H9 (cell line): ENCODE data around the gene PPFIBP1. TPM values are rescaled to one million over a fixed set of nuclear protein-coding genes. Genes with fewer than 3 reads are reported as not detected.
A peak's percentile ranks its signal among the peaks of the same experiment; 100 is the strongest.

Source experiments
- DNase-seq: peaks from one replicate; pipeline ENCODE4 v3.0.0-alpha.2; 2017
- H2AFZ ChIP-seq: one replicate; pipeline ENCODE4 v1.6.1; 2013; ENCODE audit warnings: mild to moderate bottlenecking, low read length, control low read depth, moderate library complexity
- H2AK5ac ChIP-seq: 2 replicates; pipeline ENCODE4 v1.6.1; 2013; ENCODE audit warnings: low read length, control low read depth, mixed read lengths; ENCODE audit not compliant: insufficient read length
- H2BK120ac ChIP-seq: one replicate; pipeline ENCODE4 v1.6.1; 2013; ENCODE audit warnings: low read depth, mild to moderate bottlenecking, low read length, control low read depth, inconsistent platforms; ENCODE audit not compliant: poor library complexity, severe bottlenecking
- H2BK12ac ChIP-seq: 2 replicates; pipeline ENCODE4 v1.6.1; 2013; ENCODE audit warnings: low read length, control low read depth, mixed read lengths, low read depth; ENCODE audit not compliant: insufficient read length
- H2BK15ac ChIP-seq: 2 replicates; pipeline ENCODE4 v1.6.1; 2013; ENCODE audit warnings: low read depth, low read length, control low read depth
- H2BK20ac ChIP-seq: one replicate; pipeline ENCODE4 v1.6.1; 2013; ENCODE audit warnings: low read depth, mild to moderate bottlenecking, low read length, control low read depth, inconsistent platforms; ENCODE audit not compliant: poor library complexity, severe bottlenecking
- H2BK5ac ChIP-seq: 2 replicates; pipeline ENCODE4 v1.6.1; 2013; ENCODE audit warnings: low read length, control low read depth, mixed read lengths; ENCODE audit not compliant: insufficient read length
- H3K14ac ChIP-seq: 2 replicates; pipeline ENCODE4 v1.6.1; 2013; ENCODE audit warnings: low read length, control low read depth; ENCODE audit not compliant: insufficient read depth
- H3K18ac ChIP-seq: 2 replicates; pipeline ENCODE4 v1.6.1; 2013; ENCODE audit warnings: low read depth, mild to moderate bottlenecking, mixed read lengths, low read length, control low read depth; ENCODE audit not compliant: insufficient read length
- H3K23ac ChIP-seq: 2 replicates; pipeline ENCODE4 v1.6.1; 2013; ENCODE audit warnings: low read length, control low read depth, mixed read lengths, low read depth; ENCODE audit not compliant: insufficient read length
- H3K23me2 ChIP-seq: 2 replicates; pipeline ENCODE4 v1.6.1; 2013; ENCODE audit warnings: low read depth, mild to moderate bottlenecking, mixed read lengths, low read length, control low read depth; ENCODE audit not compliant: insufficient read length, poor library complexity, severe bottlenecking
- H3K27ac ChIP-seq: 2 replicates; pipeline ENCODE4 v1.5.1; 2013; ENCODE audit warnings: low read length, control low read depth, mixed read lengths, low read depth; ENCODE audit not compliant: insufficient read length
- H3K27me3 ChIP-seq: 2 replicates; pipeline ENCODE4 v1.6.1; 2013; ENCODE audit warnings: low read length, control low read depth, inconsistent platforms; ENCODE audit not compliant: insufficient read depth
- H3K4ac ChIP-seq: 2 replicates; pipeline ENCODE4 v1.6.1; 2013; ENCODE audit warnings: low read depth, mild to moderate bottlenecking, control low read depth, inconsistent platforms, low read length, moderate library complexity
- H3K4me1 ChIP-seq: 2 replicates; pipeline ENCODE4 v1.6.1; 2013; ENCODE audit warnings: low read length, control low read depth, inconsistent platforms; ENCODE audit not compliant: insufficient read depth
- H3K4me2 ChIP-seq: 2 replicates; pipeline ENCODE4 v1.6.1; 2013; ENCODE audit warnings: low read length, control low read depth, mixed read lengths; ENCODE audit not compliant: insufficient read length, insufficient read depth
- H3K56ac ChIP-seq: 2 replicates; pipeline ENCODE4 v1.6.1; 2013; ENCODE audit warnings: low read depth, mild to moderate bottlenecking, mixed read lengths, low read length, control low read depth; ENCODE audit not compliant: insufficient read length
- H3K79me1 ChIP-seq: 2 replicates; pipeline ENCODE4 v1.6.1; 2013; ENCODE audit warnings: low read depth, mild to moderate bottlenecking, moderate library complexity, low read length, control low read depth, inconsistent platforms; ENCODE audit not compliant: insufficient read depth, poor library complexity, severe bottlenecking
- H3K79me2 ChIP-seq: 2 replicates; pipeline ENCODE4 v1.6.1; 2013; ENCODE audit warnings: low read length, control low read depth, inconsistent platforms; ENCODE audit not compliant: insufficient read depth
- H3K9ac ChIP-seq: 2 replicates; pipeline ENCODE4 v1.6.1; 2013; ENCODE audit warnings: low read length, control low read depth, mixed read lengths; ENCODE audit not compliant: insufficient read length; ENCODE audit errors: extremely low read depth
- H3K9me3 ChIP-seq: one replicate; pipeline ENCODE4 v1.6.1; 2013; ENCODE audit warnings: low read depth, low read length, inconsistent platforms; ENCODE audit not compliant: control insufficient read depth
- H3T11ph ChIP-seq: one replicate; pipeline ENCODE4 v1.6.1; 2013; ENCODE audit warnings: mild to moderate bottlenecking, low read length, control low read depth, inconsistent platforms
- H4K20me1 ChIP-seq: one replicate; pipeline ENCODE4 v1.6.1; 2013; ENCODE audit not compliant: control insufficient read depth, insufficient read length, insufficient read depth
- H4K5ac ChIP-seq: 2 replicates; pipeline ENCODE4 v1.6.1; 2013; ENCODE audit warnings: low read depth, mild to moderate bottlenecking, mixed read lengths, low read length, control low read depth; ENCODE audit not compliant: insufficient read length
- H4K8ac ChIP-seq: replicated peaks from 2 replicates; pipeline ENCODE4 v1.6.1; 2013; ENCODE audit warnings: low read length, control low read depth, mixed read lengths, low read depth; ENCODE audit not compliant: insufficient read length
- H4K91ac ChIP-seq: 2 replicates; pipeline ENCODE4 v1.6.1; 2013; ENCODE audit warnings: low read depth, mild to moderate bottlenecking, moderate library complexity, mixed read lengths, low read length, control low read depth; ENCODE audit not compliant: insufficient read length
- H3K27ac Mint-ChIP-seq, 3 experiments: 2 replicates in 2 of 3; 3 replicates in 1 of 3; pipeline ENCODE4 v1.8.0; 2020 to 2021; ENCODE audit warnings: mixed read lengths in 3 of 3, mild to moderate bottlenecking in 1 of 3, moderate library complexity in 1 of 3
- H3K27me3 Mint-ChIP-seq: 2 replicates; pipeline ENCODE4 v1.8.0; 2021; ENCODE audit warnings: low read depth, mild to moderate bottlenecking, moderate library complexity, mixed read lengths
- H3K36me3 Mint-ChIP-seq, 3 experiments: 2 replicates in 2 of 3; 3 replicates in 1 of 3; pipeline ENCODE4 v1.8.0; 2020 to 2021; ENCODE audit warnings: low read depth in 3 of 3, mixed read lengths in 3 of 3; ENCODE audit not compliant: insufficient read depth in 1 of 3
- H3K4me1 Mint-ChIP-seq, 2 experiments: 2 replicates each; pipeline ENCODE4 v1.8.0; 2020; ENCODE audit warnings: mixed read lengths in 2 of 2
- H3K4me3 Mint-ChIP-seq, 2 experiments: 2 replicates in 1 of 2; 3 replicates in 1 of 2; pipeline ENCODE4 v1.8.0; 2020 to 2021; ENCODE audit warnings: mild to moderate bottlenecking in 2 of 2, mixed read lengths in 2 of 2, moderate library complexity in 1 of 2
- H3K9me3 Mint-ChIP-seq, 2 experiments: 2 replicates in 1 of 2; 3 replicates in 1 of 2; pipeline ENCODE4 v1.8.0; 2020; ENCODE audit warnings: mild to moderate bottlenecking in 2 of 2, mixed read lengths in 2 of 2, moderate library complexity in 1 of 2
- WGBS: extraction: QIAGEN DNeasy Blood & Tissue Kit; methylation state at CpG from one replicate; pipeline ENCODE4 v1.1.7; 2013; ENCODE audit warnings: missing lambda C conversion rate, low lambda C conversion rate, mixed read lengths; ENCODE audit not compliant: insufficient read length; ENCODE audit errors: extremely low coverage; 5-methylcytosine and 5-hydroxymethylcytosine counted together
- total RNA-seq: library from RNA; stranded (reverse); gene quantifications from 2 replicates; pipeline ENCODE4 v1.2.1, GENCODE V29; 2021
- TF ChIP-seq, protein P1 (sequence below): fragments of 200-600 bp; sonication (generic); conservative IDR thresholded peaks from 3 replicates; pipeline ENCODE4 v1.8.0; 2021; ENCODE audit warnings: antibody characterized with exemption, mild to moderate bottlenecking

Gene PPFIBP1
- total RNA-seq, 1 experiment from 2014 or later: 29.2 TPM

DNA sequence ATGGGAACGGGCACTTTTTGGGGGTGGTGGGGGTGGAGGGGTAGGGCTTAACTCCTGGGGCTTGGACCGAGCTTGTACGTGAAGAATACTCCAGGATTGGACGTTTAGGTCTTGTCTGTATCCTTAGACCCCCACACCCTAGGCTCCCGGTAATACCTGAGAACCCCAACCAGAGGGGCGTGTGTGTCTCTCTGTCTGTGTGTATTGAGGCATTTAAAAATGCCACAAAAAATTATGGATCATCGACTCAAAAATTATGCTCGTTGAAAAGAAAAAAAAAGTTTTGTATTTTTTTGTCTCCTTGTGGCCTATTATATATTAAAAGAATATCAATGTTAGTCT, 459 bp downstream of the PPFIBP1 start:
- no peak overlapping the region for H3K18ac ChIP-seq
- WGBS: no CpG with 5 or more reads among the region's 8 CpGs
- peaks cover 23% of the 10 kb centered on the region for H3K27me3 Mint-ChIP-seq
- no peak overlapping the region for H3K4ac ChIP-seq
- H3K27ac ChIP-seq: no peak overlapping the region
- peaks cover 0 to 1% (median 0%) of the 10 kb centered on the region in 3 experiments; a peak in 1 of 7 replicates for H3K36me3 Mint-ChIP-seq
- H3K23me2 ChIP-seq: peaks cover 18% of the 10 kb centered on the region
- peaks cover 10% of the 10 kb centered on the region; the same call in 1 of the 2 replicates for H3K4me1 ChIP-seq
- H3K27ac Mint-ChIP-seq: no peak overlapping the region; a peak in 1 of 7 replicates
- peaks cover 38 to 42% of the 10 kb centered on the region in 2 experiments for H3K4me1 Mint-ChIP-seq
- no peak overlapping the region for H4K8ac ChIP-seq
- no peaks in the 10 kb centered on the region for H3K9me3 Mint-ChIP-seq
- no peaks in the 10 kb centered on the region for H3K79me1 ChIP-seq
- no peak overlapping the region for H4K91ac ChIP-seq
- no peak overlapping the region for H3K9ac ChIP-seq
- no peak overlapping the region for H3T11ph ChIP-seq
- no peak overlapping the region for H2BK5ac ChIP-seq
- H3K4me3 Mint-ChIP-seq: peak overlapping the region; percentile 87 to 91
- H2BK120ac ChIP-seq: no peak overlapping the region
- H3K9me3 ChIP-seq: no peaks in the 10 kb centered on the region
- no peaks in the 10 kb centered on the region for H3K27me3 ChIP-seq
- H4K20me1 ChIP-seq: no peaks in the 10 kb centered on the region
- H3K4me2 ChIP-seq: peak overlapping the region; percentile 79
- H2BK15ac ChIP-seq: no peak overlapping the region
- TF ChIP-seq, protein P1, sequence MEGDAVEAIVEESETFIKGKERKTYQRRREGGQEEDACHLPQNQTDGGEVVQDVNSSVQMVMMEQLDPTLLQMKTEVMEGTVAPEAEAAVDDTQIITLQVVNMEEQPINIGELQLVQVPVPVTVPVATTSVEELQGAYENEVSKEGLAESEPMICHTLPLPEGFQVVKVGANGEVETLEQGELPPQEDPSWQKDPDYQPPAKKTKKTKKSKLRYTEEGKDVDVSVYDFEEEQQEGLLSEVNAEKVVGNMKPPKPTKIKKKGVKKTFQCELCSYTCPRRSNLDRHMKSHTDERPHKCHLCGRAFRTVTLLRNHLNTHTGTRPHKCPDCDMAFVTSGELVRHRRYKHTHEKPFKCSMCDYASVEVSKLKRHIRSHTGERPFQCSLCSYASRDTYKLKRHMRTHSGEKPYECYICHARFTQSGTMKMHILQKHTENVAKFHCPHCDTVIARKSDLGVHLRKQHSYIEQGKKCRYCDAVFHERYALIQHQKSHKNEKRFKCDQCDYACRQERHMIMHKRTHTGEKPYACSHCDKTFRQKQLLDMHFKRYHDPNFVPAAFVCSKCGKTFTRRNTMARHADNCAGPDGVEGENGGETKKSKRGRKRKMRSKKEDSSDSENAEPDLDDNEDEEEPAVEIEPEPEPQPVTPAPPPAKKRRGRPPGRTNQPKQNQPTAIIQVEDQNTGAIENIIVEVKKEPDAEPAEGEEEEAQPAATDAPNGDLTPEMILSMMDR: no peak
- no peak overlapping the region for H2AK5ac ChIP-seq
- no peak overlapping the region for H2BK12ac ChIP-seq
- no peak overlapping the region for H3K23ac ChIP-seq
- no peak overlapping the region for H2AFZ ChIP-seq
- H4K5ac ChIP-seq: no peak overlapping the region
- no peak overlapping the region for H3K56ac ChIP-seq
- H3K14ac ChIP-seq: no peak overlapping the region
- H3K79me2 ChIP-seq: 0 out of 2 replicates have a peak, but pooled peaks cover 2% of the 10 kb centered on the region
- no peak for DNase-seq
- no peak overlapping the region for H2BK20ac ChIP-seq
